DOHH2 (cell line): Measurements from ENCODE around the gene FAM177B.

Source experiments
- H3F3A ChIP-seq: fragments of 200-600 bp; sonication (generic), shearing (Covaris generic); 2 replicates; pipeline ENCODE4 v1.6.0; 2016; ENCODE audit warnings: antibody characterized with exemption, mild to moderate bottlenecking; ENCODE audit not compliant: control insufficient read depth, insufficient read depth
- H3K27ac ChIP-seq: fragments of 200-600 bp; sonication (generic); 2 replicates; pipeline ENCODE4 v1.5.1; 2014; ENCODE audit warnings: low read depth, mild to moderate bottlenecking, low read length, moderate library complexity
- H3K27me3 ChIP-seq: fragments of 200-600 bp; sonication (generic); 2 replicates; pipeline ENCODE4 v1.6.1; 2014; ENCODE audit warnings: mild to moderate bottlenecking, low read length, mixed read lengths; ENCODE audit not compliant: control insufficient read depth
- H3K36me3 ChIP-seq: fragments of 200-600 bp; sonication (generic); 2 replicates; pipeline ENCODE4 v1.6.1; 2014; ENCODE audit warnings: mild to moderate bottlenecking, low read length, moderate library complexity, mixed read lengths; ENCODE audit not compliant: control insufficient read depth
- H3K4me1 ChIP-seq: fragments of 200-600 bp; sonication (generic); 2 replicates; pipeline ENCODE4 v1.6.1; 2014; ENCODE audit warnings: mild to moderate bottlenecking, low read length, mixed read lengths; ENCODE audit not compliant: control insufficient read depth
- H3K4me2 ChIP-seq: fragments of 200-600 bp; sonication (generic); 2 replicates; pipeline ENCODE4 v1.6.0; 2014; ENCODE audit warnings: mild to moderate bottlenecking, low read length, moderate library complexity
- H3K4me3 ChIP-seq: fragments of 200-600 bp; sonication (generic); 2 replicates; pipeline ENCODE4 v1.5.1; 2014; ENCODE audit warnings: mild to moderate bottlenecking, low read length, mixed read lengths
- H3K79me2 ChIP-seq: fragments of 200-600 bp; sonication (generic); 2 replicates; pipeline ENCODE4 v1.6.1; 2014; ENCODE audit warnings: mild to moderate bottlenecking, low read length, mixed read lengths; ENCODE audit not compliant: control insufficient read depth
- H3K9me2 ChIP-seq: fragments of 200-600 bp; sonication (generic); replicated peaks from 2 replicates; pipeline ENCODE4 v1.6.1; 2014; ENCODE audit warnings: mild to moderate bottlenecking, low read length, mixed read lengths; ENCODE audit not compliant: control insufficient read depth
- H3K9me3 ChIP-seq: fragments of 200-600 bp; sonication (generic); 2 replicates; pipeline ENCODE4 v1.6.1; 2014; ENCODE audit warnings: antibody characterized with exemption, low read length, mixed read lengths; ENCODE audit not compliant: control insufficient read depth, insufficient read depth
- H4K20me1 ChIP-seq: fragments of 200-600 bp; sonication (generic); 2 replicates; pipeline ENCODE4 v1.6.0; 2014; ENCODE audit warnings: low read depth, mild to moderate bottlenecking, antibody characterized with exemption, low read length, moderate library complexity; ENCODE audit not compliant: control insufficient read depth, insufficient read depth
- EZH2phosphoT487 ChIP-seq: fragments of 200-600 bp; sonication (generic); IDR thresholded peaks from 2 replicates; pipeline ENCODE4 v1.6.1; 2017; ENCODE audit warnings: borderline replicate concordance, mild to moderate bottlenecking, antibody characterized with exemption, low read length, moderate library complexity, mixed read lengths
- TF ChIP-seq, protein P1 (sequence below): fragments of 200-600 bp; sonication (generic); IDR thresholded peaks from one replicate; pipeline ENCODE4 v1.5.1; 2014; ENCODE audit warnings: antibody characterized with exemption, mild to moderate bottlenecking, low read depth, low read length; ENCODE audit not compliant: poor library complexity, severe bottlenecking

The FAM177B gene

DNA sequence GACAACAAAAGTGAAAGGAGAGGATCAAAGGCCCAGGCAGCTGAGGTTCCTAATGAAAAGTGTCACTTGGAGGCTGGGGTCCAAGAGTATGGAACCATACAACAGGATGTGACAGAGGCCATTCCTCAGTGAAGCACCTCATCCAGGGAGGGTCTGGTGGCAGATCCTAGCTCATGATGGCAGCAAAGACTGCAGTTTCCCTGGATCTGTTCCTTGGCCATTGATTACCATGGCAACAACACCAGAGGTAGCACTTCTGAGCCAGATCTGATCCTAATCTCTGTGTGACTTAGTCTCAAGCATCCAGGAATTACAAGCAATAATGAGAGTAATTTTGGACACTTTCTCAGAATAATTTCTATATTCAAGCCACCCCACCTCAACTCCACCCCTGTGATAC, 12.9 kb downstream of the FAM177B start:
- H3K4me1 ChIP-seq: peaks cover 11% of the 10 kb centered on the region
- no peak overlapping the region for H3K4me2 ChIP-seq
- TF ChIP-seq, protein P1, sequence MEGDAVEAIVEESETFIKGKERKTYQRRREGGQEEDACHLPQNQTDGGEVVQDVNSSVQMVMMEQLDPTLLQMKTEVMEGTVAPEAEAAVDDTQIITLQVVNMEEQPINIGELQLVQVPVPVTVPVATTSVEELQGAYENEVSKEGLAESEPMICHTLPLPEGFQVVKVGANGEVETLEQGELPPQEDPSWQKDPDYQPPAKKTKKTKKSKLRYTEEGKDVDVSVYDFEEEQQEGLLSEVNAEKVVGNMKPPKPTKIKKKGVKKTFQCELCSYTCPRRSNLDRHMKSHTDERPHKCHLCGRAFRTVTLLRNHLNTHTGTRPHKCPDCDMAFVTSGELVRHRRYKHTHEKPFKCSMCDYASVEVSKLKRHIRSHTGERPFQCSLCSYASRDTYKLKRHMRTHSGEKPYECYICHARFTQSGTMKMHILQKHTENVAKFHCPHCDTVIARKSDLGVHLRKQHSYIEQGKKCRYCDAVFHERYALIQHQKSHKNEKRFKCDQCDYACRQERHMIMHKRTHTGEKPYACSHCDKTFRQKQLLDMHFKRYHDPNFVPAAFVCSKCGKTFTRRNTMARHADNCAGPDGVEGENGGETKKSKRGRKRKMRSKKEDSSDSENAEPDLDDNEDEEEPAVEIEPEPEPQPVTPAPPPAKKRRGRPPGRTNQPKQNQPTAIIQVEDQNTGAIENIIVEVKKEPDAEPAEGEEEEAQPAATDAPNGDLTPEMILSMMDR: no peak
- no peak for TF ChIP-seq EZH2phosphoT487
- H3K27ac ChIP-seq: no peak overlapping the region
- no peaks in the 10 kb centered on the region for H4K20me1 ChIP-seq
- no peaks in the 10 kb centered on the region for H3F3A ChIP-seq
- H3K36me3 ChIP-seq: no peaks in the 10 kb centered on the region
- H3K9me3 ChIP-seq: no peaks in the 10 kb centered on the region
- no peaks in the 10 kb centered on the region for H3K79me2 ChIP-seq
- H3K27me3 ChIP-seq: no peaks in the 10 kb centered on the region
- no peak overlapping the region for H3K4me3 ChIP-seq
- H3K9me2 ChIP-seq: no peaks in the 10 kb centered on the region

DNA sequence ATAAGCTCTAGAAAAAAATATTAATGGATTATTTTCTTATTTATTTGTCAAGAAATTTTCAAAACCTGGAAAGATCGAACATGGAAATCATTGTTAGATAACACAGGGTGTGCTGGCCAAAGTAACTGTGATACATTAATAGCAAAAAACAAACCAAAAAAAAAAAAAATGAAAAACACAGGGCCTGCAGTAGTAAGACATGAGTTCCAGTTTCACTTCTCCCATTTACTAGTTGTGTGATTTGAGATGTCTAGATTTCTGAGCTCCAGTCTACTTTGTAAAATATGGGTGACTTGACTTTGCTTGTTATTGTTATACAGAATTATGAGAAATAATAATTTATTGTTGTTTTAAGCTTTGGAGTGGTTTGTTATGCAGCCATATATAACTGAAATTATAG, 13.6 kb downstream of the FAM177B start:
- H3K9me2 ChIP-seq: no peaks in the 10 kb centered on the region
- no peak overlapping the region for H3K4me3 ChIP-seq
- TF ChIP-seq, protein P1: no peak
- TF ChIP-seq EZH2phosphoT487: no peak
- no peak overlapping the region for H3K4me2 ChIP-seq
- peaks cover 11% of the 10 kb centered on the region for H3K4me1 ChIP-seq
- no peaks in the 10 kb centered on the region for H3K27me3 ChIP-seq
- no peak overlapping the region for H3K27ac ChIP-seq
- no peaks in the 10 kb centered on the region for H3K36me3 ChIP-seq
- H3F3A ChIP-seq: no peaks in the 10 kb centered on the region
- H4K20me1 ChIP-seq: no peaks in the 10 kb centered on the region
- H3K9me3 ChIP-seq: no peaks in the 10 kb centered on the region
- H3K79me2 ChIP-seq: no peaks in the 10 kb centered on the region

DNA sequence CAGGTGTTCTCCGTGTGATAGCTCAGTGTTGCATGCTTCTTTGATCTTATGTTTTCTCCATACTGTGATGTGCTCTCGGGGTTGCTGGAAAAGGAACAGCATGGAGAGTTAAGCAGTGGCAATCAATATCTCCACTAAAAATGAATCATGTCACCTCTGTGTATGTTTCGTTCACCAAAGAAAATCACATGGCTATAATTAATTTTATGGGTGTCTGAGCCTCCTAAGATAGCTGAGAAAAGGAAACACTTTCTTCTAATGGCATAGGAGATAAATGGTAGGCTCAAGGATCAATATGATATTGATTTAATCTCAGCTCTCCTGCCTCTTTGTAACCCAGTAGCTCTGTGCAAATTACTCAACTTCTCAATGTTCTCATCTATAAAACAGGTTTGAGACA, 14.3 kb downstream of the FAM177B start:
- Histone ChIP-seq H3K4me1 (peaks cover 11% of the 10 kb centered on the region), H3K9me3 (no peaks in the 10 kb centered on the region), H3K9me2 (no peaks in the 10 kb centered on the region), H3K36me3 (no peaks in the 10 kb centered on the region), H3F3A (no peaks in the 10 kb centered on the region), H4K20me1 (no peaks in the 10 kb centered on the region), H3K4me3 (no peak overlapping the region), H3K27ac (no peak overlapping the region), H3K79me2 (no peaks in the 10 kb centered on the region), H3K4me2 (no peak overlapping the region), H3K27me3 (no peaks in the 10 kb centered on the region)
- TF ChIP-seq, protein P1: no peak
- no peak for TF ChIP-seq EZH2phosphoT487

DNA sequence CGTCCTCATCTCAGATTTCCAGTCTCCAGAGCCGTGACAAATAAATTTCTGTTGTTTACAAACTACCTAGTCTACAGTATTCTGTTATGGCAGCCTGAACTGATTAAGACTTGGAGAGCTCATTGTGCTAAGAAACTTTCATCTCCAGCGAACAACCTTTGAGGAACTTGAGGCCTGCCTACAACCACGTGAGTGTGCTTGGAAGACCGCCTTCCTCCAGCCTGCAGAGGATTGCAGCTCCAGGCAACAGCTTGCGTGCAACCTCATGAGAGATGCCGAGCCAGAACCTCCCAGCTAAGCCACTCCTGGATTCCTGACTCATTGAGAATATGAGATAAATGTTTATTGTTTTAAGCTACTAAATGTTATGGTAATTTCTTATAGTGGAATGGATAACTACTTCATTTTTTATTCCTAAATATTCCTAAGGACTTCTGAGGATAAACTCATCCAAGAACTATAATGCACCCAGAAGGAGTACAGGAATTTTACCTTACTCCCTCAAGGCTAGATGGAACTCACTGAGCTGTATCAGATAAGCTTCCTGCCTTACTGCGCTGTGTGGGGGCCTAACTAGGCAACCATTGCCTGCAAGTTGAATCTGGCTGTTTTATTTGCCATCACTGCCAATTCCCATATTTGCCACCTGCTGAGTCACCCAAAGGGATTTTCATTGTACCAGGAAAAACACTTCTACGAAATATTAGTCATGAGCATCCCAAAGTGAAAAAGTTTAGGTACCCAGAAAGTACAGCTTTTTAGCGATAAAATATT, 17.6 kb downstream of the FAM177B start:
- H3K4me2 ChIP-seq: no peak overlapping the region
- H3K27ac ChIP-seq: no peak overlapping the region
- H3K79me2 ChIP-seq: no peaks in the 10 kb centered on the region

More for the DNA sequence above, 17.6 kb downstream of the FAM177B start:
- H3K4me3 ChIP-seq: no peak overlapping the region
- TF ChIP-seq EZH2phosphoT487: no peak
- TF ChIP-seq, protein P1: no peak
- no peaks in the 10 kb centered on the region for H4K20me1 ChIP-seq
- H3K36me3 ChIP-seq: no peaks in the 10 kb centered on the region
- H3K4me1 ChIP-seq: peaks cover 11% of the 10 kb centered on the region
- H3K9me2 ChIP-seq: no peaks in the 10 kb centered on the region
- no peaks in the 10 kb centered on the region for H3K9me3 ChIP-seq
- no peaks in the 10 kb centered on the region for H3K27me3 ChIP-seq
- no peaks in the 10 kb centered on the region for H3F3A ChIP-seq
